Measurements from ENCODE around the gene ZNF827. TPM values are rescaled to one million over a fixed set of nuclear protein-coding genes. Genes with fewer than 3 reads are reported as not detected.

The ZNF827 gene
- total and polyA plus RNA-seq, 7 donors = 1.8 to 37.7 (median 11.3) TPM

DNA sequence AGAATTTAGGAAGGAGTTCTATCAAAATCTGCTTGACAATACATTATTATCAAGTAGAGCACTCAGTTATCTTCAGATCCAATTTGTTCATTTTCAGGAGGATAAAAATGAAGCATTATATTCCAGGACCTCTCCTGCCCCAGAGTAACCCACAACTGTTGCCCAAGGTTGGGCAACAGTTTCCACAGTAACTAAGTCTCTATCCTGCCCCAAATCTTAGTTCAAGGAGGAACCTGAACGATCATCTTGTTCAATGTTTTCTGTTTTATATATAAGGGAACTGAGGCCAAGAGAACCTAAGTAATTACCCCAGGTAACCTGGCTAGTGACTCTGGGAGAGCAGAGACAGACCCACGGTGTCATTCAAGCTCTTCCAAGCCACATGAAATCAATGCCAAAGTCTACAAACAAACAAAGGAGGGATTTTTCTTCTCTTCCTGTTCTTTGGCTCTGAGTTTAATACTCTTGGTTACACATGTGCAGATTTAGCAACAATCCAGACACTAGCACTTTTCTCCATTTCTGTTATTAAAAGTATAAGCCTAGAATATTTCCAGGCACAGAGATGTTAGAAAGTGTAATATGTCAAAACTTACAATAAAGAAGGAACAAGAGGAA, 153.1 kb downstream of the ZNF827 start:
- no peak overlapping the region for H3K27ac ChIP-seq
- H3K36me3 ChIP-seq = no peaks in the 10 kb centered on the region
- H3K9me3 ChIP-seq = peaks cover 0 to 4% (median 0%) of the 10 kb centered on the region in 4 donors
- no peaks in the 10 kb centered on the region for H3K27me3 ChIP-seq
- no peak overlapping the region for H3K4me3 ChIP-seq
- intact Hi-C loops (cut with DNase I) = no loop called here
- DNase-seq = no peak
- H3K4me1 ChIP-seq = peaks cover 0 to 9% (median 0%) of the 10 kb centered on the region in 4 donors
- 31 to 74% methylated on average over 2 of the region's 2 CpGs for WGBS, 2 donors
- TF ChIP-seq EP300 (IDR thresholded peaks at IDR 0.05) (no peak), POLR2AphosphoS5 (IDR thresholded peaks at IDR 0.05) (no peak), POLR2A (IDR thresholded peaks at IDR 0.05) (no peak)
- TF ChIP-seq, protein P1, sequence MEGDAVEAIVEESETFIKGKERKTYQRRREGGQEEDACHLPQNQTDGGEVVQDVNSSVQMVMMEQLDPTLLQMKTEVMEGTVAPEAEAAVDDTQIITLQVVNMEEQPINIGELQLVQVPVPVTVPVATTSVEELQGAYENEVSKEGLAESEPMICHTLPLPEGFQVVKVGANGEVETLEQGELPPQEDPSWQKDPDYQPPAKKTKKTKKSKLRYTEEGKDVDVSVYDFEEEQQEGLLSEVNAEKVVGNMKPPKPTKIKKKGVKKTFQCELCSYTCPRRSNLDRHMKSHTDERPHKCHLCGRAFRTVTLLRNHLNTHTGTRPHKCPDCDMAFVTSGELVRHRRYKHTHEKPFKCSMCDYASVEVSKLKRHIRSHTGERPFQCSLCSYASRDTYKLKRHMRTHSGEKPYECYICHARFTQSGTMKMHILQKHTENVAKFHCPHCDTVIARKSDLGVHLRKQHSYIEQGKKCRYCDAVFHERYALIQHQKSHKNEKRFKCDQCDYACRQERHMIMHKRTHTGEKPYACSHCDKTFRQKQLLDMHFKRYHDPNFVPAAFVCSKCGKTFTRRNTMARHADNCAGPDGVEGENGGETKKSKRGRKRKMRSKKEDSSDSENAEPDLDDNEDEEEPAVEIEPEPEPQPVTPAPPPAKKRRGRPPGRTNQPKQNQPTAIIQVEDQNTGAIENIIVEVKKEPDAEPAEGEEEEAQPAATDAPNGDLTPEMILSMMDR (IDR thresholded peaks at IDR 0.05) = no peak

DNA sequence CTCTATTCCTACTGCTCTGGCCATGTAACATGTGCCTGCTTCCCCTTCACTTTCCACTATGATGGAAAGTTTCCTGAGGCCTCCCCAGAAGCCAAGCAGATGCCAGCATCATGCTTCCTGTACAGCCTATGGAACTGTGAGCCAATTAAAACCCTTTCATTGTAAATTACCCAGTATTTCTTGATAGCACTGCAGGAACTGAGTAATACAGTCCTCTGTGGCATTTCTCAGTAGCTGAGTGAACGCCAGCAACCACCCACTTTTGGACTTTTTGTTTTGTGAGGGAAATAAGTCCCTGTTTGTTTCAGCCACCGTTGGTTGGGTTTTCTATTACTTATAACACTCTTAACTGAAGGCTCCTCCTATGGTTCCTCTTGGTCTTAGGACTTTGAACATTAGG, 154.6 kb downstream of the ZNF827 start:
- H3K27ac ChIP-seq = no peak overlapping the region
- no peak for TF ChIP-seq POLR2AphosphoS5 (IDR thresholded peaks at IDR 0.05)
- no peak for TF ChIP-seq POLR2A (IDR thresholded peaks at IDR 0.05)
- intact Hi-C loops (cut with DNase I) = no loop called here
- no peaks in the 10 kb centered on the region for H3K27me3 ChIP-seq
- no peaks in the 10 kb centered on the region for H3K36me3 ChIP-seq
- DNase-seq = no peak
- WGBS, 2 donors = 88 to 89% methylated on average over 2 of the region's 2 CpGs
- no peak overlapping the region for H3K4me3 ChIP-seq
- H3K4me1 ChIP-seq = peaks cover 0 to 9% (median 0%) of the 10 kb centered on the region in 4 donors
- peaks cover 0 to 4% (median 0%) of the 10 kb centered on the region in 4 donors for H3K9me3 ChIP-seq

DNA sequence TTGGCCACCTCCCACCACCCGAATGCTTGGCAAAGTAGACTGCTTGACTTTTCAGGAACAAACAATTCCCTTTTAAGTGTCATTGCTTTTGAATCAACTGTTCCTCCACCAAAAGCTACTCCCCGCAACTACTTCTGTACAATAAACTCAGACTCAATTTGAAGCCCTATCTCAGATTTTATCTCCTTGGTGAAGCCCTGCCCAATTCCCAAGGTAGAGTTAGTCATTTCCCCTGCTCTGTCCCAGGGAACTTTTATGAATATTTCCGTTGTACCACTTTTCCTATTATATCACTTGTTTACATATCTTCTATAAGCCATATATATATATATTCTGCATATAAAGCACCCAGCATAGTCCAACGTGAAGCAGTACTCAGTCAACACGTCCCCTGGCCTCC, 155.9 kb downstream of the ZNF827 start:
- TF ChIP-seq POLR2A (IDR thresholded peaks at IDR 0.05) = no peak
- no peak for TF ChIP-seq POLR2AphosphoS5 (IDR thresholded peaks at IDR 0.05)
- no peak for TF ChIP-seq EP300 (IDR thresholded peaks at IDR 0.05)
- TF ChIP-seq, protein P1 (IDR thresholded peaks at IDR 0.05) = no peak
- no peak for DNase-seq
- intact Hi-C loops (cut with DNase I) = no loop called here
- Histone ChIP-seq H3K9me3 (peaks cover 0 to 4% (median 0%) of the 10 kb centered on the region in 4 donors), H3K36me3 (no peaks in the 10 kb centered on the region), H3K27ac (no peak overlapping the region), H3K4me3 (no peak overlapping the region), H3K27me3 (no peaks in the 10 kb centered on the region), H3K4me1 (peaks cover 0 to 9% (median 0%) of the 10 kb centered on the region in 4 donors)
- 86 to 87% methylated on average over 5 of the region's 5 CpGs for WGBS, 2 donors

DNA sequence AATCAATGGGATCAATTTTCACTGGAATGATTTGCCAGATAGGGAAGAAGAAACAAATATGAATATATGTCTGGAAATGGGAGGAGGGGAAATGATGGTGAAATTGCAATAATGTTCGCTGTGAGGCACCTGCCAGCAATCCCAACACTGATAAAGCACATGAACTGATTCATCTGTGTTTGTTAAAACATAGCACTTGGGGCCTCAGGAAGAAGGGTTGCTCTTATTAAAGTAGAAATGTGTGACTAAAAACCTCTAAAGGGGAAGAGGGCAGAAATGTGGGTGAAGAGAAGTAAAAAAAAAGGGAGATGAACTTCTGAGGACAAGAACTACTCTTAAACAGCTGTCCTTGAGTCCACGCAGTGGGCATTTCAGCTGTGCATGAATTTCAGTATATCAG, 157.3 kb downstream of the ZNF827 start:
- WGBS, 2 donors = 75 to 91% methylated on average over 2 of the region's 2 CpGs
- H3K36me3 ChIP-seq = peaks cover 0 to 11% (median 0%) of the 10 kb centered on the region in 4 donors
- H3K27me3 ChIP-seq = no peaks in the 10 kb centered on the region
- no peak overlapping the region for H3K27ac ChIP-seq
- peaks cover 0 to 4% (median 0%) of the 10 kb centered on the region in 4 donors for H3K9me3 ChIP-seq
- TF ChIP-seq POLR2AphosphoS5 (IDR thresholded peaks at IDR 0.05) (no peak), EP300 (IDR thresholded peaks at IDR 0.05) (no peak), POLR2A (IDR thresholded peaks at IDR 0.05) (no peak)
- TF ChIP-seq, protein P1 (IDR thresholded peaks at IDR 0.05) = no peak
- no peak for DNase-seq
- H3K4me3 ChIP-seq = no peak overlapping the region
- H3K4me1 ChIP-seq = peaks cover 0 to 6% (median 0%) of the 10 kb centered on the region in 4 donors
- intact Hi-C loops (cut with DNase I) = no loop called here

DNA sequence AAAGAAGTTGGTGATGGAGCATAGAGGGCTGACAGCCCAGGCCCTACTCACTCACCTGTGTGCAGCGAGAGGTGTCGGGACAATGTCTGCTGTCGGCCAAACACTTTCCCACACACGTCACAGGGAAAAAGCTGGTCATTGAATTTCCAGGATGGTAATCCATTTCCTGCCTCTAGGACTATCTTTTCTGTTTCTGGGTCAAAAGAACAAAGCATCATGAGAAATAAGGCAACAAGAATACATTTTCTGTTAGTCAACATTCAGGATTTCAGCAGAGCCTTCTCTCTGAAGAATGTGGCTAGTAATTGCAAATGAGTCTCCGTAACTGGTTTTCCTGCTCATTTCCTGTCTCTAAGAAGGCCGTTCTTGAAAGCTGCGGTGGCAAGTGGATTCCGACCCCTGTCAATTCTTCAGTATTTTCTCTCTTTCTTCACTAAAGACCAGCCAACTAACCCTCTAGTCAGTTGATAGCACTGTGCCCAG, 159.3 kb downstream of the ZNF827 start:
- Histone ChIP-seq H3K4me1 (peaks cover 0 to 2% (median under 1%) of the 10 kb centered on the region in 4 donors), H3K9me3 (peaks cover 0 to 4% (median 0%) of the 10 kb centered on the region in 4 donors), H3K27me3 (no peaks in the 10 kb centered on the region), H3K27ac (no peak overlapping the region), H3K36me3 (peaks cover 0 to 20% (median 2%) of the 10 kb centered on the region in 4 donors), H3K4me3 (no peak overlapping the region)
- DNase-seq = no peak
- intact Hi-C loops (cut with DNase I) = loop anchor here (10.0 kb wide), 1 partner anchor 95 kb away; the partner anchor contains the start of gene C4orf51
- 87 to 92% methylated on average over 8 of the region's 8 CpGs for WGBS, 2 donors
- TF ChIP-seq POLR2AphosphoS5 (IDR thresholded peaks at IDR 0.05) = no peak
- TF ChIP-seq, protein P1 (IDR thresholded peaks at IDR 0.05) = no peak
- TF ChIP-seq POLR2A (IDR thresholded peaks at IDR 0.05) = no peak
- no peak for TF ChIP-seq EP300 (IDR thresholded peaks at IDR 0.05)
